ENCODE results near the gene MAPK4.
"Not testable (repeated sequence)": the region's sequence is repeated elsewhere in the genome, so short reads cannot be mapped to it uniquely, and the experiment has no call there.

MAPK4 gene

DNA sequence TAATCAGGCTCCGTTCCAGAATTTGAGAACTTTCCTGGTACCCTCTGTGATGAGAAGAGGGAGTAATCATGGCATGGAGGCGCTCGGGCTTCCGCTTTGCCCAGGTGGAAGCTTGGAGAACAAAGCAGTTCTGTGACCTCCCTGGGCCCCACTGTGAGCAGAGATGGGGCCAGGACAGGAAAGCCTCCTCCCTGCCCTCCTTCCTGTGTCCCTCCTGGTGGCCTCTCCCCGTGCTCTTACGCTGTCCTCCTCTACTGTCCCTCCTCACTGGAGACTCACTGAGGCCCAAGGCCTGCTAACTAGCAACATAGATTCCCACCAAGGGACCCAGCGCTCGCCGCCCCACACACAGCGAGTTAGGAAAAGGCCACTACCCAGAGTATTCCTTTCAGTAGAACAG lies 119.8 kb downstream of the MAPK4 start:
- H3K4me3 ChIP-seq (ENCODE audit: low read depth, low read length), result no peak overlapping the region

GRCh38 chr18:50680966-50681365 lies 121.1 kb downstream of the MAPK4 start:
- H3K4me3 ChIP-seq (ENCODE audit: low read depth, low read length), result no peak overlapping the region

GRCh38 chr18:50682852-50683251 lies 123.0 kb downstream of the MAPK4 start:
- H3K4me3 ChIP-seq (ENCODE audit: low read depth, low read length), result no peak overlapping the region

- H3K4me3 ChIP-seq (ENCODE audit: low read depth, low read length), result no peak overlapping the region
Measured at GRCh38 chr18:50686409-50686808, 126.5 kb downstream of the MAPK4 start.

DNA sequence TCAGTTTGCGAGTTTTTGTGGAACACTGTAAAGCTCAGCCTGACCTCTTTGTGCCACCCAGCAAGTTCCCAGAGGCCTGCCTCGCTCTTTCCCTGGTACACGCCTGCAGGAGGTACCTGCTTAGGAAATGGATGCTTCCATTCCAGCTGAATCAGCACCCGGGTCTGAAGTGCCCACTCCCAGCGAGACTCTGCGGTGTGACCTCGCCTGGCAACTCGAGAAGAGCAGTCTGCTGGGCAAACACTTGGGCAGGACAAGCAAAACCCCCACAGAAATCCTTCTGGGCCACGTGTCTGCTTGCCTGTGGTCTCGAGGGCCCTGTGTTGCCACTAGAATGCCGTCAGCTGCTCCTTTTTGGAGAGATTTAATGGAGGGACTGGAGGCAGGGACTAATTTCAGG lies 127.6 kb downstream of the MAPK4 start:
- no peak overlapping the region for H3K4me3 ChIP-seq (ENCODE audit: low read depth, low read length)

DNA sequence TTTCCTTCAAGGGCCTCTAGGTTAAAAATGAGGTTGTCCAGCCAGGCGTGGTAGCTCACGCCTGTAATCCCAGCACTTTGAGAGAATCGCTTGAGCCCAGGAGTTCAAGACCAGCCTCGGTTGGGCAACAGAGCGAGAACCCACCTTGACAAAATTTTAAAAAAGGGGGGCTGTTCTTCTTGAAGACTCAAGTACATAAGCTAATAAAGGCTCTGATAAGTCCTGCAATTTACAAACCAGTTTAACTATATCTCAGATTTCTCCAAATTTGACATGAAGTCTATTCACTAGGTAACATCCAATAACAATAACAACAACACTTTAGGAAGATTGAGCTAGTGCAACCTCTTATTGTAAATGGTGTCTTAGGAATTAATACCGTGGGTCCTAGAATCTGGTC lies 129.7 kb downstream of the MAPK4 start:
- H3K4me3 ChIP-seq (ENCODE audit: low read depth, low read length), result no peak overlapping the region

- H3K4me3 ChIP-seq (ENCODE audit: low read depth, low read length), result no peak overlapping the region
Measured at GRCh38 chr18:50694147-50694546, 134.3 kb downstream of the MAPK4 start.

DNA sequence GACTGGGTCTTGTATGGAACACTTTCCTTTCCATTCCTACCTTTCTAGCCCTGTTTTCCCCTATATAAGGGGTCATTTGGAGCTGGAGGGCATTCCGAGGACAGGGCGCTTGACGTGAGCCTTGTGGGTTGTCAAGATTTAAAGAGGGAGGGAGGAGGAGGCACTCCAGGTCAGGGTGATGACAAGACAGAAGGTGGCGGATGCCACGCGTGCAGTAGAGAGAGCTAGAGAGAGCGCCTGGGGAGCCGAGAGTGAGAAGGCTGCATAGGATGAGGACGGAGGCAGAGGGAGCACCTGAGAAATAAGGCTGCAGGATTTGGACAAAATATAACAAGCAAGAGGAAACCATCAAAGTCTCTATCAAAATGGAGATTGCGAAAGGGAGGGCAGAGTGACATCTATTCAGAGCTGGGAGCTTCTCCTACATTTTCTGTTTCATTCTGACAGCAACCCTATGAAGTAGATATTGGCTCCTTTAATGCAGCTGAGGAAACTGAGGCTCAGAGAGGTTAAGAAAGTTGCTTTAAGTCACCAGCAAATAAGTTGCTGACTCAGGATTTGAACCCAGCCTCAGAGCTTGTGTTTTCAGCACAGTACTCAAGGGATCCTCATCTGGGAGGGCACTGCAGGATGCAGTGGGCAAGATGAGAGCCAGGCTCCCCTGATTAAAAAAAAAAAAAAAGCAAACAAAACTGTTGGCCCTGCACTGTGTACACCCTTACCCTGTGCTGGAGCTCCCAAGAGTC lies 135.7 kb downstream of the MAPK4 start:
- H3K4me3 ChIP-seq (ENCODE audit: low read depth, low read length), result no peak overlapping the region

DNA sequence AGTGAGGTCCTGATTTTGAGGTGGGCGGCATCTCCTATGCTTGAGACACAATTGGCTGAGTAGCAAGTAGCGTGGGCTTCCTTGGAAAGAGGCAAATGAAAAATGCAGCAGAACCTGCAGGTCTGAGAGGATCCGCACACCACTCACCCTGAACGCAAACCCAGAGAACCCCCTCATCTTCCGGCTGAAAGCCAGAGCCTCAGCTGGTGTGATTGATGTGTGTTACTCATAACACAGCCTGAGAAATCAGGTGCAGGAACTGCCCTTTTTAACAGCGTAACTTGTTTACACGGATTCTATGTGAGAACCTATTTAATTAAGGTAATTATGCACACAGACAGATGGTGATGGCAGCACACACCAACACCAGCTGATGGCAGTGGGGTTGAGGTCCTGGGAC lies 136.5 kb downstream of the MAPK4 start:
- H3K4me3 ChIP-seq (ENCODE audit: low read depth, low read length), result no peak overlapping the region

DNA sequence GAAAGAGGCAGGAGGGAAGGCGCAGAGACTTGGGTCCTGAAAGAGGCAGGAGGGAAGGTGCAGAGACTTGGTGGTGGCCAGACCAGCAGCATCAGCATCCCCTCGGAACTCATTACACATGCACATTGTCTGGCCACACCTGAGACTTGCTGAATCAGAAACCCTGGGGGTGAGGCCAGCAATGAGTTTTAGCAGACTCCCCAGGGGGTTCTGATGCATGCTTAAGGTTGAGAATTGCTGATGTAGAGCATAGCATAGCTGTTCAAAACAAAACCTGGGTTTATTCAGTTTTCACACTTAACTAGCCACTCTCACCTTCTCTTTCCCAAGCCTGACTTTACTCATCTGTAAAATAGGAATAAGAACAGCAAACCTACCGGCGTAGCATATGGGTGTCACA lies 137.0 kb downstream of the MAPK4 start:
- no peak overlapping the region for H3K4me3 ChIP-seq (ENCODE audit: low read depth, low read length)

- no peak overlapping the region for H3K4me3 ChIP-seq (ENCODE audit: low read depth, low read length)
Measured at GRCh38 chr18:50697509-50697908, 137.6 kb downstream of the MAPK4 start.

DNA sequence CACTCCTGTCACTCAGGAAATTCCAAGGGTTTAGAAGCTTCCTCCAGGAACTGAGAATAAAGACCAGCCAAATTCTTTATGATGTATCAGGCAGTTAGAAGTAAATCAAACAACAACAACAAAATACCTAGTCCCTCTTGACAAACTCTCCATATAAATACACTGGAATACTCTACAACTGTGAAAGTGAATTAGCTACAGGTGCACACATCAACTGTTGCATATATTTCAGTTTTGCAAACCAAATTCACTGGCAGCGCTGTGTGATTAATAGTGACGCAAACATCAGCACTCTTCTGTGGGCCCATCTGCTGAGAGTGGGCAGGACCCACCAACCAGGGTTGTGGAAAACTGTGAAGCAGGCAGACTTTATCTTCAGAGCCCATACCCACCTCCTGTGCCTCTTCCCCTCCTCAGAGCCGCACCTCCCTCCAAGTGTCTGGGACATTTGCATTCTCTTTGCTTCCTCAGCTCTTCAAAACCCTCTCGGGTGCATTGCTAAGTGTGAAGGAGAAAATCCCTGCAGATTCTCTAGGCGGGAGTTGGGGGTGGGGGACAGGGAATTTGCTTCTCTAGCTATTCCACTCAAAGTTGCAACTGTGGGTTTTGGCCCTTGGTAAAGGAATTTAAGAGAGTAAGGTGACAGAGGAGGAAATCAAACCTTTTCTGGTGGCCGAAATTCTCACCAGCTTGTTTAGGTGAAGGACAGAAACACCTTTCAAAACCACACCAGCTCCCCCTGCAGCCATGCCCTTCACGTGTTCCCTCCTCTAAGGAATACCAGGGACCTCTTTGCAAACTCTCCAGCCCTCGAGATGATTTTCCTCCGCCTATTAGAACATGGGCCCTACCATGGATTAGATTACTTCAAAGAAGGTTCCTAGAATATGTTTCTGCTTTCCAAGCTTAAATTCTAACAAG lies 140.6 kb downstream of the MAPK4 start:
- H3K4me3 ChIP-seq (ENCODE audit: low read depth, low read length), result no peak overlapping the region

DNA sequence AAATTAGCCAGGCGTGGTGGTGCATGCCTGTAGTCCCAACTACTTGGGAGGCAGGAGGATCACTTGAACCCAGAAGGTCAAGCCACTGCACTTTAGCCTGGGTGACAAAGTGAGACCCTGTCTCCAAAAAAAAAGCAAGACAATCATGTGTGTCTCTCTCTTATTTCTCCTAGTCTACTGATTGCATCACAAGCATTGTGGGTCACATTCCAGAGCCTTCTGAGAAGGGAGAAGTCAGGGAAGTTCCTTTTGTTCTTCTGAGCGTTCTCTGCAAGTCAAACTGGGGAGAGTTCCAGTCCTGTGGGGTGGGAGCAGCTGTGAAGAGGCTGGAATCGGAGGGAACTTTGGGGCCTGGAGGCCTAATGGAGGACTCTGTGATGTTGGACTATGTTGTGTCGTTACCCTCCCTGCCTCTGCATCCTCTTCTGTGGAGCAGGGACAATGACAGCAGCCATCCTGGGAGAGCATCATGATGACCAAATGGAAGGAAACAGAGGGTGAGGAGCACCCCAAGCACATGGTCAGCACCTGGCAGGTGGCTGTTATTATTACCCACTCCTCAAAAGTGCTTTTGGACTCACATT lies 144.6 kb downstream of the MAPK4 start:
- H3K4me3 ChIP-seq (ENCODE audit: low read depth, low read length), result no peak overlapping the region

- H3K4me3 ChIP-seq (ENCODE audit: low read depth, low read length), result no peak overlapping the region
Measured at GRCh38 chr18:50706199-50706598, 146.3 kb downstream of the MAPK4 start.

GRCh38 chr18:50706651-50707050 lies 146.8 kb downstream of the MAPK4 start:
- H3K4me3 ChIP-seq (ENCODE audit: low read depth, low read length), result no peak overlapping the region

GRCh38 chr18:50707297-50707696 lies 147.4 kb downstream of the MAPK4 start:
- H3K4me3 ChIP-seq (ENCODE audit: low read depth, low read length), result not testable (repeated sequence)

DNA sequence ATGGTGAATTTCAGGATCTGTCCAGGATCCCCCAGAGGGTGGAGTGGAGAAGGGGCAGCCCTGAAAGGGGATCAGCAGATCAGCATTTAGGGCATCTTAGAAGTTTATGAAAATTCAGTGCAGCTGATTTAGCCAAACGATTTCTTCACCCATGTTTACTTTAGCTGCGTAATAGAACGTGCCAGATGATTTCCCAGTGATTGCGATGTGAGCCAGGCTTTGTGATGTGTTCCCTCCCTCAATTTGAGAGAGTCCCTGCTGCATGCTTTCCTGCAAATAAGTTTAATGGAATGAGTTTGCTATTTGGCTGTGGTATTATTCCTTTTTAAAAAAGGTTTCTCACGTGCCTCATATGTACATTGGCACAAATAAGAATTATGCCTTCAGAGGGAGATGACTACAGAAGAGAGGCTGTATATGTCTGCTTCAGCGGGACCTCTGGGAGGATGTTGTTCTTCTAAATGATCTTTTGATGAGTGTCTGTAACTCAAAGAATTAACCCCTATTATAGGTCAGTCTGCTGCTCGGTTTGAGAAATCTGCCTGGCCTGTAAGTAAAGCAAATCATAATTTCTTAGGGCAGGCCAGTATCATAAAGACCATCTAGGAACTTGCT lies 148.1 kb downstream of the MAPK4 start:
- H3K4me3 ChIP-seq (ENCODE audit: low read depth, low read length), result no peak overlapping the region

DNA sequence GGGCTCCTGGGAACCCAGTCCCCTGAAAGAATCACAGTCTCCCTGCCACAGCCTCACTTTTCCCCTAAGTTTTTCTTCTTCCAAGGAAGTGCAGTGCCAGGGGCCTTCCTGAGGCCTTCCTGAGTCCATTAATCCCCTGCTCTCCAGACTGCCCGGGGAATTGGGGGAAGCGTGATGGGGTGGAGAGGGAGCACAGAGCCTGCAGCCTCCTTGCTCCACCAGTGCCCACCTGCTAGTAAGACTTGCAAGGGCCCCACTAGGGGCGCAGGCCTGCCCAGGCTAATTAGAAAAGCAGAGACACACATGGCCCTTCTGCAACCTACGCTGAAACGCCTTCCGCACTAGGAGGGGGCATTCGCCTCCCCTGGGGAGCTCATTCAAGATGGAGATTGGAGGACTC lies 149.3 kb downstream of the MAPK4 start:
- no peak overlapping the region for H3K4me3 ChIP-seq (ENCODE audit: low read depth, low read length)

- no peak overlapping the region for H3K4me3 ChIP-seq (ENCODE audit: low read depth, low read length)
Measured at GRCh38 chr18:50711386-50711785, 151.5 kb downstream of the MAPK4 start.

- H3K4me3 ChIP-seq (ENCODE audit: low read depth, low read length), result no peak overlapping the region
Measured at GRCh38 chr18:50715919-50716318, 156.0 kb downstream of the MAPK4 start.

DNA sequence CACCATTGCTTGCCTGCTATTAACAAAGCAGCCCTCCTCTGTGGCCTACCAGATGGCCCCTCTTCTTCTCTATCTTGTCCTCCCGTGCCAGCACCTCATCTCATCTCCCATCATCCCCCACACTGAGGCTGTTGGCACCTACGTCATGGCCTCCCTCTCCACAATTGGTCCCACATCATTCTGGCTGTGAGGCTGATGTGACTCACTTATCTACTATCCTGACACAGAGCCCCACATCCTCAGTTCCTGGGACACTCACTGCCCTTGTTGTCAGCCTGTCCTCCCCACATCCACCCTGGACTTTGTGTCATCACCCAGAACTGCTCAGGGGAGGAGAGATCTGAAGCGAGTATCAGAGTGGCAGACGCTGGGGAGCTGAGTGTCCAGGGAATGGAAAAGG lies 157.0 kb downstream of the MAPK4 start:
- no peak overlapping the region for H3K4me3 ChIP-seq (ENCODE audit: low read depth, low read length)

Measured in iPS-11a (cell line).